ENCODE measurements around the gene SLC17A9.

SLC17A9 gene

DNA sequence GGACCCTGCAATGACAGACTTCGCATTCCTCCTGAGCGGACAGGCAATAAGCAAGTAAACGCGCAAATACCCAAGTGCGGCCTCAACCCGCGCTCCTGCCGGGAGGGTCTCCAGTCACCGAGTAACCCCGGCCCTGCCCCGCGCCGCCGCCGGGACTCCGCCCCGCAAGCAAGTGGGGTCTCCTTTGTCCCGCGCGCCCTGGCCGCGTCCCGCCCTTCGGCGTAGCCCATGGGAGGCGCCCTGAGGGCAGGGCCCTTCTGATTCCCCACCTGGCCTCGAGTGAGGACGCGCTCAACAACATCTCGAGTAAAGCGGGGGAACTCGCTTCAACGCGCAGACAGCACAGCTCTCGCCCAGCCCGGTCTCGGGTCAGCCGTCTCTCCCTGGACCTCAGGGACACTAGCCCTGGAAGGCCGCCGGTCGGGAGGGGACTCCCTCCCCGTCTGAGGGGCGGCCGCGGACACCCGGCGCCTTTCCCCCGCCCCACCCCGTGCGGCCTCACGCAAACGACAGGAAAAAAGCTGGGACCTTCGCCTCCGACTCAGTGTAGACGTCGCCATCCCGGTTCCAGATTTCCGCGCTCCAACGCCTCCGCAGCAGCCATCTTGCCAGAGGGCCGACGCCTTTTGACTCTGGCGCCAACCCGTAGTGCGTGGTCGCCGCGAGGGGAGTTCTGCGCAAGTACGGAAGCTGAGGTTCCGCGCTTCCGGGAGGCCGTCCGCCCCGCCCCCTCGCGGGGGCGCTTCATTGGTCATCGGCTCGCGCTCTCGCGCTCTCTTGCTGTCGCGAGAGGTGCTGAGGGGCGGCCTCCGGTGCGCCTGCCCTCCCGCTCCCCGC, 15.0 kb upstream of the SLC17A9 start:
- peak; percentile 38 to 95 (median 90) for DNase-seq

DNA sequence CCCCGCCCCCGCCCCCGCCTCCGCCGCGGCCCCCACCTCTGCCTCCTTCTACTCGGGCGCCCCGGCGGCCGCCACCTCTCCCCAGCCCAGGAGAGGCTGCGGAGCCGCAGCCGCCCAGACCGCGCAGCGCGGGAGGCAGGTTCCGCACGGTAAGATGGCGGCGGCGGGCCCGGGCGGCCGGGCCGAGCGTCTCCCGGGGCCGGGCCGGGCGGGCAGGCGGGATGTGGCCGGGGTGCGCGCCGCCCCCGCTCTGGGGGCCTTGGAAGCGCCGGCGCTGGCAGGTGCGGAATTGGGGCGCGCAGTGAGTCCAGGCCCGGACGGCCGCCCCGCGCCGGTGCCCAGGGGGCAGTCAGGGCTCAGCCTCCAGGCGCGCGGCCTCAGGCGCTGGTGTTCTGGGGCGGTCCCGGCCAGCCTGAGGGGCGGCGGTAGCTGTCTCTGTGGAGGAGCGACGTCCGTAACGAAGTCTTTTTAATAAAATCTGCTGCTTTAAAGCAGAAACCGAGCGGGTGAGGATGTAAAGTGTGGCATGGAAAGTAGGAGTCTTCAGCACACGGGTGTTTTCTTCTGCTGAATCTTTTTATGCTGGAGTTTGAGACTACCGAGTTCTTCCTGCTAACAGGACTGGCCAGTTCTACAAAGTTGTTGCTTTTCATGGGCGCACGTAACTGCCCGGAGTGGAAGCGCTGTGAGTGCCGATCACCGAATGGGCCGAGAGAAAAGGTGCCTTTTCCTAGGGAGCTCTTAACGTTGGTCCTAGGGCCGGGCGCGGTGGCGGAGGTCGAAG, 14.2 kb upstream of the SLC17A9 start, which contains the start of gene GID8:
GID8 (plus strand) TSS at position 43 of the 784 bp plus-strand sequence. CDS start 3,356 bp downstream, outside the sequence.
- DNase-seq = peak in 18 of 56 donors; percentile 15 to 66 (median 51)

DNA sequence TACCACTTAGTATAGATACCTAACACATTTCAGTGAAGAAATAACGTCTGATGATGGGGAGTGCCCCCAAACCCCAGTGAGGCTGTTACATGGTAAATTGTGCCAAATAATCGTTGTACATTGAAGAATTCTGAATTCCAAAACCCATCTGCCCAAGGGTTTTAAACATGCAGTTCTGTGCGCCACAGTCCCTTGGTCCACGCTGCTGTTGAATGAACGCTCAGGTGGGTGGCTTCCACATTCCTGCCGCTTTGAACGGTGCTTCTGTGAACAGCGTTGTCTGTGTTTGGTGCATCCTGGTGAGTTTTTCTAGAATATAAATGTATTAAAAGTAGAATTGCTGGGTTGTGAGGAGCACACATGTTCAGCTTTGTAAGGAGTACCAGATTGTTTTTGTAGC, 11.6 kb upstream of the SLC17A9 start:
- no peak for DNase-seq

DNA sequence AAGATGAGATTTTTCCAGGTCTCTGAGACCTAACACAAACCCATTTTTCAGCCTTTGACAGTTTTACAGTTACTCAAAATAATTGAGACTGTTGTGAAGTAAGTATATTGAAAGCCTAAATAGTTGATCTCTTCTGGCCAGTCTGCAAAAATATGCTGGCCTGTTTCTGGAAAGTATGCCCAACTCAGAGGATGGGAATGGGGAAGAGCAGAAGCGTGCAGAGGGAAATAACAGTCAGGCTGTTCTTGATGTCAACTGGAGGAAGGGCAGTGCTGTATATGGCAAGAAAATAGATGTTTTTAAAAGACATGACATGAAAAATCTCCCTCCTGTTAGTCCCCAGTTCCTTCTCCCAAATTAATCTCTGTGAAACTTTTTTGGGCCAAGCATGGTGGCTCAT, 10.7 kb upstream of the SLC17A9 start:
- DNase-seq = no peak

DNA sequence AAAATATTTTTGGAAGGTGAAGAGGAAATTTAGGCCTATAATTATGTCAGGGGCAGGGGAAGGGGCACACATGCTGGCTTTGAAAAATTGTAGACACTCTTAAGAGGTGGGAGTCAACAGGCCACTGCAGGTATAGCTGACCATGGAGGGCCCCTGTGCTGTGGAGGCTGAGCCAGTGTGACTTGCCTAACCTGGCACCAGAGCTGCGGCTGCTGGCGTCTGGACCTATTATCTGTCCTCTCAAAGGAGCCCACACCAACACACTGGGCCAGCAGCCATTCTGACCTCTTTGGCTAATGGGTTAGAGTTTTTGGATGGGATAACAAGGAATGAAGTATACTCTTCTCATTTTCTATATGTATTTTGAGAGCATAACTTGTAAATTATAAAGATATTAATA, 10.1 kb upstream of the SLC17A9 start:
- no peak for DNase-seq

DNA sequence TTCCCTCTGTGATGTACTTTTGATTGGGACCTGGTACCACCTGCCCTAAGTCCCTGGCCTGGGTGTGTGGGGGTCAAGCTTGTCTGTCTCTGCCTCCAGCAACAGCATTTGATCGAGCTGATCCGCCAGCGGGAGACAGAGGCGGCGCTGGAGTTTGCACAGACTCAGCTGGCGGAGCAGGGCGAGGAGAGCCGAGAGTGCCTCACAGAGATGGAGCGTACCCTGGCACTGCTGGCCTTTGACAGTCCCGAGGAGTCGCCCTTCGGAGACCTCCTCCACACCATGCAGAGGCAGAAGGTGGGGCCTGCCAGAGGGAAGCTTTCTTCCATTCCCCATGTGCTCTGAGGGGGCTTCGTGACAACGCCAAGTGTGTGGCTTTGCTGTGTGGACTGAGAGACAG, 9.1 kb upstream of the SLC17A9 start:
- no peak for DNase-seq

DNA sequence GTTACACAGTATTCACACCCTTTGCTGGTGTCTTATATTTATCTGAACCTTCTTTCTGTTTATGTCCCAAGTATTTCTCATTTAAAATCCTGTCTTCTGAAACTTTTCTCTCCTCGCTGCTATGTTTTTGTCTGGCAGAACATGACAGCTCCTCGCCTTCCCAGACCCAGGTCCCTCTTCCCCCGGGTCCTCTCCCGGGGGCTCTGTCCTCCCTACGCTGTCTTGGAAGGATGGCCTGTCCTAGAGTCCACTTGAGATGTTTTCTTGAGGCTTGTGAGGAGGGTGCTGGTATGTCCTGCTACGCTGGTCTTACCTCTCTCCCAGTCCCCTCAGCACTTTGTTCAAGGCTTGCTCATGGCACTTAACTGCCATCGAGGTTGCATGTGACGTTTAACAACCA, 8.3 kb upstream of the SLC17A9 start:
- DNase-seq = no peak

DNA sequence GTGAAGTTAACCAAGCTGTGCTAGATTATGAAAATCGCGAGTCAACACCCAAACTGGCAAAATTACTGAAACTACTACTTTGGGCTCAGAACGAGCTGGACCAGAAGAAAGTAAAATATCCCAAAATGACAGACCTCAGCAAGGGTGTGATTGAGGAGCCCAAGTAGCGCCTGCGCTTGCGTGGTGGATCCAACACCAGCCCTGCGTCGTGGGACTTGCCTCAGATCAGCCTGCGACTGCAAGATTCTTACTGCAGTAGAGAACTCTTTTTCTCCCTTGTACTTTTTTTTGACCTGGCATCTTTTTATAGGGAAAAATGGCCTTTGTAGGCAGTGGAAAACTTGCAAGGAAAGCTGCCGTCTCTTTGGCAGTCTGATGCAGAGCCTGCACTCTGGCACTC, 7.8 kb upstream of the SLC17A9 start:
- DNase-seq = no peak

DNA sequence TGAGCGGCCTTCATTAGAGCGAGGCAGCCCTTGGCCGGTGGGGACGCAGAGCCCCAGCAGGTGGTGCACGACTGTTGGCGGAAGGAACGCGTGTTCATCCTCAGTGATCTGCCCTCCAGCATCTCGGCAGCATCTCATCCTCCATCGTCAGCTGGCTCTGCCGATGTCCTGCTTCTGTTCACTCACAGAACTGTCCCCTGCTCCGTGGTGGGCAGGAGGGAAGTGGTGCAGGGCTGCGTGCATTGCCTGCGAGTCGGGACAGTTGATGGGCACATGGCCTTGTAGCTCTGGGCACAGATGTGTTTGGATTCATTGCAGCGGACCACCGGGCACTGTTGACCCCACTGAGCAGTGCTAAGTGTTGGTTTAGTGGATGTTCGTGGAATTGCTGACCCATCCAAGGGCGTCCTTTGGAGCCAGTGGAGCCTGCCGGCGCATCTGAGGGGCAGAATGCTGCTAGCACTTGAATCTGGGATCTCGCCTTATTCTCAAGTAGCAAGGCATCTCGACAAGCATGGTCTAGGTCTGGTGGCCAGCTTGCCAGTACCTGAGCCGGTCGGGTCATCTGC, 6.7 kb upstream of the SLC17A9 start:
- no peak for DNase-seq

DNA sequence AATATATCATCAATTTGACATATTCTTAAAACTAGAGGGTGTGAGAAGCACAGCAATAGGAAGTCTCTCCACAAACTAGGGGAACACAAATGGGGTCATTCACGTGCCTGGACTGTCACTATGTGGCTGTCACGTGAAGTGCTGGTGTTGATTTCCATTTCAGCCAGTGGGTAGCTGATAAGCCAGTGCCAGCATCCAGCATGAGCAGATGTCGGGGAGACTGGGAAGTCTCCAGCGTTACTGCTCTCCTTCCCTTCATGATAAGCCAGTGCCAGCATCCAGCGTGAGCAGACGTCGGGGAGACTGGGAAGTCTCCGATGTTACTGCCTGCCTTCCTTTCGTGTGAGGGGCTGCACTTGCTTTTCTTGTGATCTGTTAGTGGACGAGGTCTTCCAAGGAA, 5.6 kb upstream of the SLC17A9 start:
- DNase-seq = no peak

DNA sequence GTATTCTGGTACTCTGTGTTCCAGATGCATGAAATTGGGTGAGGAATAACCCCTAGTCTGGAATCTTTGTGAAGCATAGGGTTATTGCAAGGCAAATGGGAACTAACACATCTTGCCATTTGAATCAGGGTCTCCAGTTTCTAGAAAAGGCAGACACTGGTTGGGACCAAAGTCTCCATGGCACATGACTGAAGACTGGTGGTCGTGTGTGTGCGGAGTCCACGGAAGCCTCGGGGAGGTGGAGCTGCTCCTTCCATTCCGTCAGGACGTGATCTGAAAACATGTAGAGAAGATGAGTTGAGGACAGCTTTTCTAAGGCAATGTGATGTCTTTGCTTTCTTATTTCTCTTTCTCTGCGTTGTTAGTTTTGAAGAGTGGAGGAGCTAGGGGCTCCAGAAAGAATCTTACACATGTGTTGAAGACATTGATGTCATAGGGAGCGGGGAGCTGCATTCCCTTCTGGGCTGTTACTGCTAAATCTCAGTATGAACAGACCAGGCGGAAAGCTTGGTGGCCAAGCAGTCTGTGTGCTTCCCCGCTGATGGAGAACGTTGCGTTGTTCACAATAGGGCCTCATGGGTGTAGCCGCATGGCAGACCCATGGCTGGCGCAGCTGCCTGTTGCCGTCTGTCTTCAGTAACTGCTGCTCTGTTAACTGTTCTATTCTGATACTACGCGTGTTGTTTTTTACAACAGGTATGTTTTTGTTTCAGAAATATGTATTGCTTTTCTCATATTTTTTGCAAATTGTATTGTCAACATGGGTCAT, 4.8 kb upstream of the SLC17A9 start:
- DNase-seq = no peak

DNA sequence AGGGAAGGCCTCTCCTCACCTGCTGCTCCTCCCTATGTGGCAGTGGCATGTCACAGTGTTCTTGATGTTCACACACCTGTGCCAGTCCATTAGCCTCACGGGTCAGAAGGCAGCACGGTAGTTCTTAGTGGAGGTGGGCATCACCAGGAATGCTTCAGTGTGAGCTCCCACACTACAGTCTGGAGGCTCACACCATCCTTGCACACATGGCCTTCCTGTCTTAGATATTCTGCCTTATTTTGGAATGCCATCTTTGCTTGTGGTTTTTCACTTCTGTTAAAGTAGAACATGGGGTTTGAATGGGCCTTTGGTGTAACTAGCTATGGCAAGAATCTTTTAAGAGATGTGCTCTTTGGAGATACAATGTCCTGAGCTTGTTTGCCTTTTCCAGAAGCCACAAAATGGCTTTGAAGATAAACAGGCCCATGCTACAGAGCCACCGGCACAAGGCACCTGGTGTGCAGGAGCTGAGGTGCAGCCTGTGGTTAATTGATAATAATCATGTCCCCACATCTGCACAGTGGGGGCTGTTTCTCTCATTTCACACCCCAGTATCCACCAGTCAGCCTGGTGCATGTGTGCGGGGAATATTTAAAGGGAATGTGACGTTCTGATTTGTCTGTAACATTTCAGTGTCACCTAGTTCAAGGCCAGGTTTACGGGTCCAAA, 3.2 kb upstream of the SLC17A9 start:
- no peak for DNase-seq

DNA sequence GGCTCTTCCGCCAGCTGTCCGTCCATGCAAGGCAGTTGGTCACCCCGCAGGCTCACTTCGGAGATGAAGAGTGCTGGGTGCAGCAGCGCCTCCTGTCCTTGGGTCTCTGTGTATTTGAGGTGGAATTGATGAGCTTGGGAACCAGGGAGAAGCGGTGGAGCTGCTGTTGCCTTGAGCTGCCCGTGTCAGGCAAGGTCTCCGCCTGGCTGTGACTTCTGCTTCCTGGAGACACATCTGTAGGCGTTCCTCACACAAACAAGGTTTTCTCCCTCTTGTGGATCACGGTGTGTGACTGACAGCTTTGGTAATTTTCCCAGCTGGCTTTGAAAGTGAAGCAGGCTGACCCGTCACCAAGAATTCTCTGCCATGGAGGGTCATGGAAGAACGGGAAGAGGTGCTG, 2.5 kb upstream of the SLC17A9 start:
- no peak for DNase-seq

DNA sequence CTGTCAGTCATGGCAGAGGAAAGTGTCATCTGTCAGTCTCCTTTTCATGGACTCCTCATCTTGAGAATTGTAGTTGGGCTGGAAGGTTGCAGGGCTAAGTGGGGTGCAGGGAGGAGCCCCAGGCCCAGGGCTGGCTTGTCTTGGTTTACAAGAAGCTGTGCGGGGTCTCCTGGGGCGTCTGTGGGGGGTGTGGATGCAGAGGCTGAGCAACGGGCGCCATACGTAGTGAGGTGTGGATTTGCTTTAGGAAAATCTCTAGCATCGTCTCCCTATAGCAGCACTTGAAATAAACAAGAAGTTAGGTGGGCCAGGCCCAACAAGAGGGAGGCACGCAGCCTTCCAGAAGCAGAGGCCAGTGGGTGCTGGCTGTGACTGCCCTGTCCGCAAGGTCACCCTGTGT, 1.8 kb upstream of the SLC17A9 start:
- no peak for DNase-seq

DNA sequence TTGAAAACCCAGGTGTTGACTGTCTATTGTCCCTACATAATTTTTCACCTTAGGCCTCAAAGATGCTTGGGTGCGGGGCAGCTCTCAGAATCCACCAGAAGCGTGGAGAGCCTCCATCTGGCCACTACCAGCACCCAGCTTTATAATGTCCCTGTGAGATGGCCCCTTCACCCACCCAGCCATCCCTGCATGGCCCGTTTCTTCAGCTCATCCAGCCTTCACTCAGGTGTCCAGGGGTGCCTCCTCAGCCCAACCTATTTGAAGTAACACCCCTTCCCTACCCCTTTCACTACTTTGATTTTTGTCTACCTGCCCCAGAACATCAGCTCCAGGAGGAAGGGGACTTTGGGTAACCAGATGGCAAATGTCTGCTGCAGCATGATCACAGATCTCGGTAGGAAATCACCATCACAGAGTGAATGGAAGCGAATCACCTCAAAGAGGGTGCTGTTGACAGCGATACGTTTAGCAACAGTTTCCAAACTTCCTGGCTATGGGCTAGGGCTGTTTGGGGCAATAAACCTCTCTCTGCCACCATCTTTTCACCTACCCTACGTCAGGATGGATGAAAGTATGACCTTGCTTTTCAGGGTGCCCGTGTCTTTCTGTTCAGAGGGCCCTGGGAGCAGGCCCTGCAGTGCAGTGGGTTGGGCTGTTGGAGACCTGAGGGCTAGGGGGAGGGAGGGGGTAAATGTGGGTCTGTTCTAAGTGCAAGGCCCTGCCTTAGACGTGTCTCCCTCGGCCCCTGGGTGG, 1.2 kb upstream of the SLC17A9 start:
- no peak for DNase-seq

DNA sequence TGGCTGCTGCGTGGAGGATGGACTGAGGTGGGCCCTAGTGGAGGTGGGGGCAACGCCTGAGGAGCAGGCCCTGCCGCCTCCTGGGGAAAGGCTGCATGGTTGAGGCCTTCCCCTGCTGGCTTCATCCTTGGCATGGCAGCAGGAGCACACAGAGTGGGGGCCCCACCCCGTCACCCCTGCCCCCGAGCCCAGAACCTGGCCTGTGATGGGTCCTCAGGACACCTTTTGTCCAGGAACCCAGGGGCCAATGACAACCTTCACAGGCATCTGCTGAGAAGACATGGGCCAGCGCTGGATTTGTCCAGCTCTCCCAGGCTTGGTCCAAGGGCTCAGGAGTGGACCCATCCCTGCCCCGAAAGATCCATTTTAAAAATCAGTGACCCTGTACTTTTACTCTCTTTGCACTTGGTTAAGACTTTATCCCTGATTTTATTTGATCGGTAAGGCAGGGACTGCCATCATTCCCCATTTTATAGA, 575 bp upstream of the SLC17A9 start:
- no peak for DNase-seq

DNA sequence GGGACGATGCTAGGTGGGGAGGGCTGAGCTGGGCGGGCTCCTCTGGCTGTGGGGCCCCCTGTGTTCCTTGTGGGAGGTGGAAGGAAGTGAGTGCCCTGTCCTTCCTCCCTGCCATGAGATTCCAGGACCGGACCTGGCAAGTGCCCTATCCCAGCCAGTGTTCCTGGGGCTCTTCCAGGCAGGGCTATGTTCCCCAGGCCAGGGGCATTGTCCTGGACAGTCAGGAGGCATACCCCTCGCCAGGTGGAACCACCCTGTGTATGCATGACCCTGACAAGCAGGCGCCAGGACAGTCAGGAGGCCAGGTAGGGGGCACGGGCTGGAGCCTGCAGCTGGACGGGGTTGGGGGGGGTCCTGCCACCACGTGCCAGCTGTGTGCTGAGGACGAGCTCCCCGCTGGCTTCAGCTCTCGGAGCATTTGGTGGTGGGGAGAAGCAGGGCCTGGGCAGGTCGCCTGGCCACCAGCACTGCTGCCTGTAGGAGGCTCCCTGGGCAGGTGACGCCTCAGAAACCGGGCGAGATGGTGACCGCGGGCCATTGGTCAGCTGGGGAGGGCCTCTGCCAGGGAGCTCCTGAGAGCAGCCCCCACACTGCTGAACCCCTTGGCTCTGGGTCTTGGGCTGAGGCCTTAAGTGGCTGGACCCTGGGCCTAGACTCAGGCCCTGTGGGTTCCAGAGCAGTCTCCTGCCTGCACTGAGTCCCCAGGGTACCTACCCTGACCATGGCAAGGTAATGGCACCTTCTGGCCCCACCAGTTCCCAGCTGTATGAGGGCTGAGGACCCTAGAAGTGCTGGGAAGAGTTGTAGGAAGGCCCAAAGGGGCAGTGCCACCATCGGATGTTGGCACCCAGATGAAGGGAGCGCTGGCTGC, 694 bp downstream of the SLC17A9 start:
- DNase-seq = no peak

DNA sequence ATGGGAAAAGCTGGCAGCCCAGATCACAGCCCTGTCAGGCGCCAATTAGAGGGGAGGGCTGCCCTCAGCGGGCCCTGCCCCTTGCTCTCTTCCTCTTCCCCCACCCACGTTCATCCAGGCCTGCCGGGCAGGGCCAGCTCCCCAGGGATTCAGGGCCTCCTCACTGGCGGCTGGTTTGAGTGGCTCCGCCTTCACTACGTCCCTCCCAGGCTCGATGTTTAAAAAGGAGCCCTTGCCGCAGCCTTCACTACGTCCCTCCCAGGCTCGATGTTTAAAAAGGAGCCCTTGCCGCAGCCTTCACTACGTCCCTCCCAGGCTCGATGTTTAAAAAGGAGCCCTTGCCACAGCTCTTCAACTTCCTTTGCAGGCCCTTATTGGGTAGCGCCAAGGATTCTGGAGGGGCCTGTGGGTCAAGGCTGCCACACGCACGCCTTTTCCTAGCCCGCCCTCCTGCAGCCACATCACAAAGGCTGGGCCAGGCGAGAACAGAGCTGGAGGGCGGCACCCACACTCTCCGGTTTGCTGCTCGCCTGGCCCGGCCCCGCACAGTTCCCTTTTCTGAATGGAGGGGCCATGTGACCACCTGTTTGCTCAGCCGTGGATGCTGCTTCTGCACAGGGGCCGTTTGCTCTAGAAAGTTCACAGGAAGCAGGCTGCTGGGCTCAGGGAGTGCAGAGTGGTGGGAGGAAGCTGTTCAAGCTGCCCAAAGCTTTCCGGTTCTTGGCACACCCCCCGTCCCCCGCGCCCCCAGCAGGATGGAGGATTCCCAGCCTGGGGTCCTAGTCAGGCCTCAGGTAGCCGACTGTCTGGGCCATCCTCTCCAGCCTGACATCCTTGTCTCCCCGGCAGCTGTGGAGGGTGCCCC, 1.6 kb downstream of the SLC17A9 start:
- DNase-seq = peak in 45 of 56 donors; percentile 2 to 72 (median 33)

All from nucleus accumbens (tissue), 56 donors.